ENCODE data around the gene LGALS7B.
"Not testable (repeated sequence)": the region's sequence is repeated elsewhere in the genome, so short reads cannot be mapped to it uniquely, and the experiment has no call there.

The LGALS7B gene

DNA sequence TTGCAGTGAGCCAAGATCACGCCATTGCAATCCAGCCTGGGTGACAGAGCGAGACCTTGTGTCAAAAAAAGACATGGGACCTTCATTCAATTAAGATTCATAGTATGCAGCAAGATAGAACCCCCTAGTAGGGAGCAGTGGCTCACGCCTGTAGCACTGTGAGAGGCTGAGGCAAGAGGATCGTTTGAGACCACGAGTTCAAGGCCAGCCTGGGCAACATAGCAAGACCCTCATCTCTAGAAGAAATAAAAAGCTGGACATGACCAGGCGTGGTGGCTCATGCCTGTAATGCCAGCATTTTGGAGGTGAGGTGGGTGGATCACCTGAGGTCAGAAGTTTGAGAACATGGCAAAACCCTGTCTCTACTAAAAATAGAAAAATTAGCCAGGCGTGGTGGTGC lies 8.6 kb upstream of the LGALS7B start:
- H4K20me1 ChIP-seq (ENCODE audit: control insufficient read depth, insufficient read depth, low read depth, low read length): no peaks in the 10 kb centered on the region
- H3K9me2 ChIP-seq (replicated peaks; ENCODE audit: control insufficient read depth, low read length): no peaks in the 10 kb centered on the region
- H3K27me3 ChIP-seq (ENCODE audit: control insufficient read depth, low read length): peaks cover 4% of the 10 kb centered on the region; the same call in 1 of the 2 replicates
- H3F3A ChIP-seq (ENCODE audit: control insufficient read depth, insufficient read depth): 0 out of 2 replicates have a peak, but pooled peaks cover 2% of the 10 kb centered on the region
- no peaks in the 10 kb centered on the region for H3K9me3 ChIP-seq (ENCODE audit: control insufficient read depth, insufficient read depth, low read length)
- H3K4me2 ChIP-seq (ENCODE audit: low read length): no peak overlapping the region
- TF ChIP-seq, protein P1, sequence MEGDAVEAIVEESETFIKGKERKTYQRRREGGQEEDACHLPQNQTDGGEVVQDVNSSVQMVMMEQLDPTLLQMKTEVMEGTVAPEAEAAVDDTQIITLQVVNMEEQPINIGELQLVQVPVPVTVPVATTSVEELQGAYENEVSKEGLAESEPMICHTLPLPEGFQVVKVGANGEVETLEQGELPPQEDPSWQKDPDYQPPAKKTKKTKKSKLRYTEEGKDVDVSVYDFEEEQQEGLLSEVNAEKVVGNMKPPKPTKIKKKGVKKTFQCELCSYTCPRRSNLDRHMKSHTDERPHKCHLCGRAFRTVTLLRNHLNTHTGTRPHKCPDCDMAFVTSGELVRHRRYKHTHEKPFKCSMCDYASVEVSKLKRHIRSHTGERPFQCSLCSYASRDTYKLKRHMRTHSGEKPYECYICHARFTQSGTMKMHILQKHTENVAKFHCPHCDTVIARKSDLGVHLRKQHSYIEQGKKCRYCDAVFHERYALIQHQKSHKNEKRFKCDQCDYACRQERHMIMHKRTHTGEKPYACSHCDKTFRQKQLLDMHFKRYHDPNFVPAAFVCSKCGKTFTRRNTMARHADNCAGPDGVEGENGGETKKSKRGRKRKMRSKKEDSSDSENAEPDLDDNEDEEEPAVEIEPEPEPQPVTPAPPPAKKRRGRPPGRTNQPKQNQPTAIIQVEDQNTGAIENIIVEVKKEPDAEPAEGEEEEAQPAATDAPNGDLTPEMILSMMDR (IDR thresholded peaks at IDR 0.05; ENCODE audit: low read depth, low read length, poor library complexity, severe bottlenecking): no peak
- no peak for TF ChIP-seq EZH2phosphoT487 (IDR thresholded peaks at IDR 0.05; ENCODE audit: borderline replicate concordance, low read length)
- H3K36me3 ChIP-seq (ENCODE audit: control insufficient read depth, low read length): no peaks in the 10 kb centered on the region
- H3K4me3 ChIP-seq (ENCODE audit: low read length): no peak overlapping the region
- H3K4me1 ChIP-seq (ENCODE audit: control insufficient read depth, low read length): no peaks in the 10 kb centered on the region
- H3K27ac ChIP-seq (ENCODE audit: low read depth, low read length): no peak overlapping the region
- H3K79me2 ChIP-seq (ENCODE audit: control insufficient read depth, low read length): no peaks in the 10 kb centered on the region

DNA sequence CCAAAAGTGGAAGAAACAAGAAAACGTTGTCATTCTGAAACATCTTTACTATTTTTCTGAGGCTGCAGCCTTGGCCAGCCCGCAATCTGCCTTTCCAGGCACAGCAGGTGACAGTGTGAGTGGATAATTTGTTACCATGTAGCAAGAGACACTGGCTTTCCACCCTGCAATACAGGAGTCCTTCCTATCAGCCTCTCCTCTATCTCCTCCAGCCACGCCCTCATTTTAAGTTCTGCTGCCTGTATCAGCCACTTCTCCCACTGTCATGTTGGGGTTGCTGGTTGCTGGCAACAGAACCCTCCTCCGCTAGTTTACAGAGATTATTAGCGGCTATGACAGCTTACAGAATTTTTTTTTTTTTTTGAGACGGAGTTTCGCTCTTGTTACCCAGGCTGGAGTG lies 7.9 kb upstream of the LGALS7B start:
- H4K20me1 ChIP-seq (ENCODE audit: control insufficient read depth, insufficient read depth, low read depth, low read length): no peaks in the 10 kb centered on the region
- H3K79me2 ChIP-seq (ENCODE audit: control insufficient read depth, low read length): no peaks in the 10 kb centered on the region
- H3K9me2 ChIP-seq (replicated peaks; ENCODE audit: control insufficient read depth, low read length): no peaks in the 10 kb centered on the region
- H3K9me3 ChIP-seq (ENCODE audit: control insufficient read depth, insufficient read depth, low read length): no peaks in the 10 kb centered on the region
- no peaks in the 10 kb centered on the region for H3K4me1 ChIP-seq (ENCODE audit: control insufficient read depth, low read length)
- TF ChIP-seq, protein P1 (IDR thresholded peaks at IDR 0.05; ENCODE audit: low read depth, low read length, poor library complexity, severe bottlenecking): no peak
- no peak for TF ChIP-seq EZH2phosphoT487 (IDR thresholded peaks at IDR 0.05; ENCODE audit: borderline replicate concordance, low read length)
- H3K4me2 ChIP-seq (ENCODE audit: low read length): no peak overlapping the region
- H3F3A ChIP-seq (ENCODE audit: control insufficient read depth, insufficient read depth): no peaks in the 10 kb centered on the region
- H3K36me3 ChIP-seq (ENCODE audit: control insufficient read depth, low read length): no peaks in the 10 kb centered on the region
- peaks cover 4% of the 10 kb centered on the region; the same call in 1 of the 2 replicates for H3K27me3 ChIP-seq (ENCODE audit: control insufficient read depth, low read length)
- no peak overlapping the region for H3K4me3 ChIP-seq (ENCODE audit: low read length)
- no peak overlapping the region for H3K27ac ChIP-seq (ENCODE audit: low read depth, low read length)

DNA sequence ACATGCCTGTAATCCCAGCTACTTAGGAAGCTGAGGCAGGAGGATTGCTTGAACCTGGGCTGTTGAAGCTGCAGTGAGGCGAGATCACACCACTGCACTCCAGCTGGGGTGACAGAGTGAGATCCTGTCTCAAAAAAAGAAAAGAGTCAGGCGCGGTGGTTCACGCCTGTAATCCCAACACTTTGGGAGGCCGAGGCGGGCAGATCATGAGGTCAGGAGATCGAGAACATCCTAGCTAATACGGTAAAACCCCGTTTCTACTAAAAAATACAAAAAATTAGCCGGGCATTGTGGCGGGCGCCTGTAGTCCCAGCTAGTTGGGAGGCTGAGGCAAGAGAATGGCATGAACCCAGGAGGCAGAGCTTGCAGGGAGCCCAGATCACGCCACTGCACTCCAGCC lies 6.8 kb upstream of the LGALS7B start:
- not testable (repeated sequence) for H3K36me3 ChIP-seq (ENCODE audit: control insufficient read depth, low read length); H3K9me2 ChIP-seq (replicated peaks; ENCODE audit: control insufficient read depth, low read length); H4K20me1 ChIP-seq (ENCODE audit: control insufficient read depth, insufficient read depth, low read depth, low read length); H3K9me3 ChIP-seq (ENCODE audit: control insufficient read depth, insufficient read depth, low read length); H3K27me3 ChIP-seq (ENCODE audit: control insufficient read depth, low read length); H3K4me2 ChIP-seq (ENCODE audit: low read length); H3K4me1 ChIP-seq (ENCODE audit: control insufficient read depth, low read length); H3K27ac ChIP-seq (ENCODE audit: low read depth, low read length); H3K4me3 ChIP-seq (ENCODE audit: low read length); H3F3A ChIP-seq (ENCODE audit: control insufficient read depth, insufficient read depth); H3K79me2 ChIP-seq (ENCODE audit: control insufficient read depth, low read length)

DNA sequence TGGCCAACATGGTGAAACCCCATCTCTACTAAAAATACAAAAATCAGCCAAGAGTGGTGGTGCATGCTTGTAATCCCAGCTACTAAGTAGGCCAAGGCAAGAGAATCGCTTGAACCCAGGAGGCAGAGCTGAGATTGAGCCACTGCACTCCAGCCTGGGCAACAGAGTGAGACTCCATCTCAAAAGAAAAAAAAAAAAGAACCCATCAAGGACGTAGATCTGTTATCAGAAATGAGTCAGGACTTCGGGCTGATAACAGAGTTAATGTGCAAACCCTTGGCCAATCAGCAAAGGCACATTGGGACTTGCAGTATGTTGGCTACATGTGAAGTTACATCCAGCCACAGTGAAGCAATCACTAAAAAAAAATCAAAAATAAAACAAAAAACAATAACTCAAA lies 4.8 kb upstream of the LGALS7B start:
- H3K27ac ChIP-seq (ENCODE audit: low read depth, low read length): no peak overlapping the region
- H3K4me1 ChIP-seq (ENCODE audit: control insufficient read depth, low read length): no peaks in the 10 kb centered on the region
- no peaks in the 10 kb centered on the region for H4K20me1 ChIP-seq (ENCODE audit: control insufficient read depth, insufficient read depth, low read depth, low read length)
- TF ChIP-seq EZH2phosphoT487 (IDR thresholded peaks at IDR 0.05; ENCODE audit: borderline replicate concordance, low read length): no peak
- TF ChIP-seq, protein P1 (IDR thresholded peaks at IDR 0.05; ENCODE audit: low read depth, low read length, poor library complexity, severe bottlenecking): no peak
- H3K36me3 ChIP-seq (ENCODE audit: control insufficient read depth, low read length): no peaks in the 10 kb centered on the region
- no peak overlapping the region for H3K4me3 ChIP-seq (ENCODE audit: low read length)
- H3K27me3 ChIP-seq (ENCODE audit: control insufficient read depth, low read length): peaks cover 4% of the 10 kb centered on the region; the same call in 1 of the 2 replicates
- no peaks in the 10 kb centered on the region for H3K9me3 ChIP-seq (ENCODE audit: control insufficient read depth, insufficient read depth, low read length)
- no peak overlapping the region for H3K4me2 ChIP-seq (ENCODE audit: low read length)
- no peaks in the 10 kb centered on the region for H3K79me2 ChIP-seq (ENCODE audit: control insufficient read depth, low read length)
- H3F3A ChIP-seq (ENCODE audit: control insufficient read depth, insufficient read depth): no peaks in the 10 kb centered on the region
- H3K9me2 ChIP-seq (replicated peaks; ENCODE audit: control insufficient read depth, low read length): no peaks in the 10 kb centered on the region
